Measurements from ENCODE around the gene RAB3GAP2. TPM values are rescaled to one million over a fixed set of nuclear protein-coding genes. Genes with fewer than 3 reads are reported as not detected.

Gene RAB3GAP2
- total and polyA plus RNA-seq, 10 of the 15 experiments (the other 5 are each of a cell fraction or from before 2014, with no cell fraction given): 11.9 to 51.1 (median 24.4) TPM

- TF ChIP-seq ZBED1 (IDR thresholded peaks at IDR 0.05; ENCODE audit: borderline replicate concordance) (no peak), ESRRA (IDR thresholded peaks at IDR 0.05; ENCODE audit: low read length) (no peak), TCF7 (IDR thresholded peaks at IDR 0.05; ENCODE audit: borderline replicate concordance) (no peak), RCOR1 (conservative IDR thresholded peaks at IDR 0.05; ENCODE audit: low read depth, low read length) (no peak), SPI1 (IDR thresholded peaks at IDR 0.05; ENCODE audit: borderline replicate concordance, insufficient read depth, low read depth, low read length) (no peak), HDAC6 (IDR thresholded peaks at IDR 0.05; ENCODE audit: unreplicated experiment) (no peak), ZZZ3 (IDR thresholded peaks at IDR 0.05; ENCODE audit: control insufficient read depth, insufficient read length, low read depth) (no peak), RUNX3 (IDR thresholded peaks at IDR 0.05; ENCODE audit: low read length) (no peak), EZH2 (IDR thresholded peaks at IDR 0.05; ENCODE audit: borderline replicate concordance, control insufficient read depth, low read depth, low read length) (no peak), MYB (IDR thresholded peaks at IDR 0.05; ENCODE audit: borderline replicate concordance, low read depth, low read length) (no peak)
- TF ChIP-seq, protein P1, sequence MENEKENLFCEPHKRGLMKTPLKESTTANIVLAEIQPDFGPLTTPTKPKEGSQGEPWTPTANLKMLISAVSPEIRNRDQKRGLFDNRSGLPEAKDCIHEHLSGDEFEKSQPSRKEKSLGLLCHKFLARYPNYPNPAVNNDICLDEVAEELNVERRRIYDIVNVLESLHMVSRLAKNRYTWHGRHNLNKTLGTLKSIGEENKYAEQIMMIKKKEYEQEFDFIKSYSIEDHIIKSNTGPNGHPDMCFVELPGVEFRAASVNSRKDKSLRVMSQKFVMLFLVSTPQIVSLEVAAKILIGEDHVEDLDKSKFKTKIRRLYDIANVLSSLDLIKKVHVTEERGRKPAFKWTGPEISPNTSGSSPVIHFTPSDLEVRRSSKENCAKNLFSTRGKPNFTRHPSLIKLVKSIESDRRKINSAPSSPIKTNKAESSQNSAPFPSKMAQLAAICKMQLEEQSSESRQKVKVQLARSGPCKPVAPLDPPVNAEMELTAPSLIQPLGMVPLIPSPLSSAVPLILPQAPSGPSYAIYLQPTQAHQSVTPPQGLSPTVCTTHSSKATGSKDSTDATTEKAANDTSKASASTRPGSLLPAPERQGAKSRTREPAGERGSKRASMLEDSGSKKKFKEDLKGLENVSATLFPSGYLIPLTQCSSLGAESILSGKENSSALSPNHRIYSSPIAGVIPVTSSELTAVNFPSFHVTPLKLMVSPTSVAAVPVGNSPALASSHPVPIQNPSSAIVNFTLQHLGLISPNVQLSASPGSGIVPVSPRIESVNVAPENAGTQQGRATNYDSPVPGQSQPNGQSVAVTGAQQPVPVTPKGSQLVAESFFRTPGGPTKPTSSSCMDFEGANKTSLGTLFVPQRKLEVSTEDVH (IDR thresholded peaks at IDR 0.05; ENCODE audit: low read depth, partially characterized antibody): no peak
- TF ChIP-seq, protein P2, sequence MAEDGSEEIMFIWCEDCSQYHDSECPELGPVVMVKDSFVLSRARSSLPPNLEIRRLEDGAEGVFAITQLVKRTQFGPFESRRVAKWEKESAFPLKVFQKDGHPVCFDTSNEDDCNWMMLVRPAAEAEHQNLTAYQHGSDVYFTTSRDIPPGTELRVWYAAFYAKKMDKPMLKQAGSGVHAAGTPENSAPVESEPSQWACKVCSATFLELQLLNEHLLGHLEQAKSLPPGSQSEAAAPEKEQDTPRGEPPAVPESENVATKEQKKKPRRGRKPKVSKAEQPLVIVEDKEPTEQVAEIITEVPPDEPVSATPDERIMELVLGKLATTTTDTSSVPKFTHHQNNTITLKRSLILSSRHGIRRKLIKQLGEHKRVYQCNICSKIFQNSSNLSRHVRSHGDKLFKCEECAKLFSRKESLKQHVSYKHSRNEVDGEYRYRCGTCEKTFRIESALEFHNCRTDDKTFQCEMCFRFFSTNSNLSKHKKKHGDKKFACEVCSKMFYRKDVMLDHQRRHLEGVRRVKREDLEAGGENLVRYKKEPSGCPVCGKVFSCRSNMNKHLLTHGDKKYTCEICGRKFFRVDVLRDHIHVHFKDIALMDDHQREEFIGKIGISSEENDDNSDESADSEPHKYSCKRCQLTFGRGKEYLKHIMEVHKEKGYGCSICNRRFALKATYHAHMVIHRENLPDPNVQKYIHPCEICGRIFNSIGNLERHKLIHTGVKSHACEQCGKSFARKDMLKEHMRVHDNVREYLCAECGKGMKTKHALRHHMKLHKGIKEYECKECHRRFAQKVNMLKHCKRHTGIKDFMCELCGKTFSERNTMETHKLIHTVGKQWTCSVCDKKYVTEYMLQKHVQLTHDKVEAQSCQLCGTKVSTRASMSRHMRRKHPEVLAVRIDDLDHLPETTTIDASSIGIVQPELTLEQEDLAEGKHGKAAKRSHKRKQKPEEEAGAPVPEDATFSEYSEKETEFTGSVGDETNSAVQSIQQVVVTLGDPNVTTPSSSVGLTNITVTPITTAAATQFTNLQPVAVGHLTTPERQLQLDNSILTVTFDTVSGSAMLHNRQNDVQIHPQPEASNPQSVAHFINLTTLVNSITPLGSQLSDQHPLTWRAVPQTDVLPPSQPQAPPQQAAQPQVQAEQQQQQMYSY (CRISPR knock-in tag; IDR thresholded peaks at IDR 0.05): no peak
These were observed 34.1 kb upstream of the RAB3GAP2 start (continued) for GRCh38 chr1:220306339-220306738.
